ENCODE data around the gene HNRNPR. TPM values are rescaled to one million over a fixed set of nuclear protein-coding genes. Genes with fewer than 3 reads are reported as not detected.

The HNRNPR gene
- total RNA-seq, 1 experiment from 2014 or later = 198 TPM

DNA sequence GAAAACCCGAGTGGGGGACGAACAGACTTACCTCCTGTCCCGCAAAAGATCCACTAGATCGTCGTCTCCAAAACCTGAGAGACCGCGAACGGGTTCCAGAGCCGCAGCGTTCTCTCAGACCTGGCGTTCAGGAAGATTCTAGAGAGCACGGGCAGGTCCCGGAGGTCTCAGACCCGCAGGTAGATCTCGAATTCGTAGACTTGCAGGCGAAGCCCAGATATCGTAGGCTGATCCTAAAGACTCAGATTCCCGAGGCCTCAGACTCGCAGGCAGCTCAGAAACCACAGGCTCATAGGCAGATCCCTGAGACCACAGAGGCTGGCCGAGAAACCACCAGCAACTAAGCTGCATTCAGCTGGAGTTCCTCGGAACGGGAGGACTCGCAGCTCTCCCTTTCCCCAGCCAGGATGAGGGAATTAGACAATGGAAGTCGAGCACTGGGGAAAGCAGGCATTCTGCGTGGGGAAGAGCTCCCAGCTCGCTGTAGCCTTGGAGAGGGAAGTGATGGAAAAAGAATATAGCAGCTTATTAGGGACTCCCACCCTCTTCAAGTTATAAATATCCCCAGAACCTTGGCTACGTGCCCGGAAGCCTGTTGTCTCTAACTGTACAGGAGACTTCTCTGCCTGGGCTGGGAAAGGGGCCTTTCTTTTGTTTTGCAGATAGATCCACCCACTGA is 25.4 kb upstream of the HNRNPR start, which contains the start of gene ZNF436:
Gene ZNF436, minus strand, starts transcription at position 502 of the 679 bp plus-strand sequence. CDS start 1,831 bp downstream, outside the sequence.
- H3K27ac ChIP-seq = peak within 1 kb of the TSS; percentile 84
- peaks cover 15% of the 10 kb centered on the region for H3K36me3 ChIP-seq (ENCODE audit: low read depth)
- H3K27me3 ChIP-seq (ENCODE audit: insufficient read depth, low read depth) = no peaks in the 10 kb centered on the region
- peaks cover 37% of the 10 kb centered on the region for H3K4me1 ChIP-seq (replicated peaks; ENCODE audit: insufficient read depth)
- TSS peak; percentile 75 for BruUV-seq (replicated peaks)
- peaks cover 30% of the 10 kb centered on the region for H3F3A ChIP-seq (ENCODE audit: insufficient read depth, low read depth)
- no peaks in the 10 kb centered on the region for H4K20me1 ChIP-seq (ENCODE audit: insufficient read depth)
- peaks cover 5% of the 10 kb centered on the region for H3K9me3 ChIP-seq (ENCODE audit: insufficient read depth, low read depth)
- intact Hi-C loops (cut with micrococcal nuclease; ENCODE audit: unreplicated experiment) = loop anchor here (1.0 to 10.0 kb wide), 3 partner anchors 34 to 165 kb away; partner anchors contain the start of gene E2F2
- no peak for TF ChIP-seq EZH2 (IDR thresholded peaks at IDR 0.05; ENCODE audit: low read depth)
- TF ChIP-seq, protein P1, sequence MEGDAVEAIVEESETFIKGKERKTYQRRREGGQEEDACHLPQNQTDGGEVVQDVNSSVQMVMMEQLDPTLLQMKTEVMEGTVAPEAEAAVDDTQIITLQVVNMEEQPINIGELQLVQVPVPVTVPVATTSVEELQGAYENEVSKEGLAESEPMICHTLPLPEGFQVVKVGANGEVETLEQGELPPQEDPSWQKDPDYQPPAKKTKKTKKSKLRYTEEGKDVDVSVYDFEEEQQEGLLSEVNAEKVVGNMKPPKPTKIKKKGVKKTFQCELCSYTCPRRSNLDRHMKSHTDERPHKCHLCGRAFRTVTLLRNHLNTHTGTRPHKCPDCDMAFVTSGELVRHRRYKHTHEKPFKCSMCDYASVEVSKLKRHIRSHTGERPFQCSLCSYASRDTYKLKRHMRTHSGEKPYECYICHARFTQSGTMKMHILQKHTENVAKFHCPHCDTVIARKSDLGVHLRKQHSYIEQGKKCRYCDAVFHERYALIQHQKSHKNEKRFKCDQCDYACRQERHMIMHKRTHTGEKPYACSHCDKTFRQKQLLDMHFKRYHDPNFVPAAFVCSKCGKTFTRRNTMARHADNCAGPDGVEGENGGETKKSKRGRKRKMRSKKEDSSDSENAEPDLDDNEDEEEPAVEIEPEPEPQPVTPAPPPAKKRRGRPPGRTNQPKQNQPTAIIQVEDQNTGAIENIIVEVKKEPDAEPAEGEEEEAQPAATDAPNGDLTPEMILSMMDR (conservative IDR thresholded peaks at IDR 0.05) = no peak
- peak within 1 kb of the TSS; percentile 96 for H3K4me3 ChIP-seq
- H2AFZ ChIP-seq = peak within 1 kb of the TSS; percentile 99
- peak in 1 of 2 experiments; percentile 55 for DNase-seq
- POLR2A ChIA-PET (ENCODE audit: unreplicated experiment) = interaction anchor here (0.6 to 1.0 kb wide), 4 partner anchors 25 to 269 kb away, joined by 4 to 7 read pairs (median 5); partner anchors contain the start of gene HNRNPR
- peak within 1 kb of the TSS; percentile 97 for H3K4me2 ChIP-seq
- H3K9me2 ChIP-seq (ENCODE audit: insufficient read depth) = no peaks in the 10 kb centered on the region
- peaks cover 68% of the 10 kb centered on the region for H3K79me2 ChIP-seq (ENCODE audit: low read depth)
- CTCF ChIA-PET = interaction anchor here (1.0 kb wide), 1 partner anchor 35 kb away, joined by 4 read pairs; no protein-coding TSS in a partner anchor

DNA sequence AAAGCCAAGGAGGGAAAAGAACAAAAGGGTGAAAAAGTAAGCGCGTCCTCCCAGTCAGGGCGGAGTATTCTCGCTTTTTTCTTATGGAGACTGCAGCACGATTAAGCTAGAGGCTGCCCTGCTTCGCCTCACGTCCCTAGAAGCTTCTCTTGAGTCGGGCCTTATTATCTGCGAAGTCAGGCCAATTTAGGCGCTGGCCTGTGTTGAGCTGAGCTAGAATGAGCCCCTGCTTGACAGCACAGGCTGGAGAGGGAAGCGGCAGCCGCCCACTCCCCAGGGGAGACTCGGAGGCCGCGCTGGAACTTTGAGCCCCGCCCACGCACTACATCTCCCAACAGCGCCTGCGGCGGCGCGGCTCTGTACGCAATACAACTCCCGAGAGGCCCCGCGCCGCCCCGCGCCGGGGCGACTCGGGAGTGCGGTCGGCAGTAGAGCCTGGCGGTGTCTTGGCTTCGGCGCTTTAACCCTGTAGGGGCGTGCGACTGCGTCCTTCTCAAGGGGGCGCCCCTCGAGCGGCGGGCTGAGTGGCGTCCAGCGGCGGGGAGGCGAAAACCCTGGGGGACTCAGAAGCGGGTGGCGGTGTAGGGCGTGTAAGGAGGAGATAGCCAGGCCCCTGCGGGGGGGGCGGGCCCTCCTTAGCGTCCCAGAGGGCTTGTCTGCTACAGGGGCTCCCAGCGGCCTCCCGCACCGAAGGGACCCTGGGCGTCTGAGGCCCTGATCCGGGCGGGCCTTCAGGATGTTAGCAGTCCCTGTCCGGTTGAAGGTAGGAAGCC is 24.7 kb upstream of the HNRNPR start:
- H3K27ac ChIP-seq = peak overlapping the region; percentile 84
- H3K4me2 ChIP-seq = peak overlapping the region; percentile 97
- ChIA-PET POLR2A (ENCODE audit: unreplicated experiment) (interaction anchor here (0.5 to 1.4 kb wide), 5 partner anchors 8 to 111 kb away, joined by 3 to 22 read pairs (median 4); partner anchors contain the start of gene HNRNPR), CTCF (interaction anchor here (0.6 to 1.4 kb wide), 2 partner anchors 35 to 68 kb away, joined by 3 to 4 read pairs; no protein-coding TSS in a partner anchor)
- H4K20me1 ChIP-seq (ENCODE audit: insufficient read depth) = no peaks in the 10 kb centered on the region
- peaks cover 70% of the 10 kb centered on the region for H3K79me2 ChIP-seq (ENCODE audit: low read depth)
- BruUV-seq (replicated peaks) = no TSS peak
- peak overlapping the region; percentile 96 for H3K4me3 ChIP-seq
- peaks cover 30% of the 10 kb centered on the region for H3F3A ChIP-seq (ENCODE audit: insufficient read depth, low read depth)
- peaks cover 21% of the 10 kb centered on the region for H3K36me3 ChIP-seq (ENCODE audit: low read depth)
- intact Hi-C loops (cut with micrococcal nuclease; ENCODE audit: unreplicated experiment) = loop anchor here (1.0 to 10.0 kb wide), 4 partner anchors 9 to 166 kb away; partner anchors contain the start of genes E2F2 and HNRNPR
- no peaks in the 10 kb centered on the region for H3K9me2 ChIP-seq (ENCODE audit: insufficient read depth)
- H3K4me1 ChIP-seq (replicated peaks; ENCODE audit: insufficient read depth) = peaks cover 37% of the 10 kb centered on the region
- TF ChIP-seq EZH2 (IDR thresholded peaks at IDR 0.05; ENCODE audit: low read depth) = no peak
- TF ChIP-seq, protein P1 (conservative IDR thresholded peaks at IDR 0.05) = no peak
- DNase-seq = peak; percentile 63 to 84
- no peaks in the 10 kb centered on the region for H3K27me3 ChIP-seq (ENCODE audit: insufficient read depth, low read depth)
- peaks cover 10% of the 10 kb centered on the region for H3K9me3 ChIP-seq (ENCODE audit: insufficient read depth, low read depth)
- peak overlapping the region; percentile 99 for H2AFZ ChIP-seq

All from PC-9 (cell line).